GM18951 (cell line): ENCODE data around the gene DACH1.

Experiments
- POLR2A ChIP-seq: IDR thresholded peaks from 4 replicates; pipeline ENCODE4 v1.6.1; 2011; ENCODE audit warnings: mild to moderate bottlenecking; ENCODE audit not compliant: insufficient read length, insufficient read depth; ENCODE audit errors: extremely low read depth
- in situ Hi-C: fragments of 300-500 bp; cut with MboI; formaldehyde crosslinking; loops from one replicate; pipeline ENCODE4 v1.12.0; 2022; ENCODE audit warnings: low sequenced_read_pairs, mixed read lengths, inconsistent platforms; ENCODE audit not compliant: unreplicated experiment

The DACH1 gene

GRCh38 chr13:71503781-71504180 lies 363.2 kb downstream of the DACH1 start:
- in situ Hi-C loops: no loop called here
- no peak for TF ChIP-seq POLR2A

GRCh38 chr13:71499944-71500514 lies 367.0 kb downstream of the DACH1 start:
- in situ Hi-C loops: no loop called here
- no peak for TF ChIP-seq POLR2A

GRCh38 chr13:71499235-71499634 lies 367.8 kb downstream of the DACH1 start:
- no peak for TF ChIP-seq POLR2A
- in situ Hi-C loops: no loop called here

- no peak for TF ChIP-seq POLR2A
- in situ Hi-C loops: no loop called here
Observed at GRCh38 chr13:71493189-71493588, 373.8 kb downstream of the DACH1 start.

GRCh38 chr13:71492346-71492871 lies 374.6 kb downstream of the DACH1 start:
- in situ Hi-C loops: no loop called here

GRCh38 chr13:71491010-71491409 lies 376.0 kb downstream of the DACH1 start:
- in situ Hi-C loops: no loop called here
- TF ChIP-seq POLR2A: no peak

More at GRCh38 chr13:71492346-71492871, 374.6 kb downstream of the DACH1 start:
- no peak for TF ChIP-seq POLR2A

- TF ChIP-seq POLR2A: no peak
- in situ Hi-C loops: no loop called here
Observed at GRCh38 chr13:71489041-71489440, 378.0 kb downstream of the DACH1 start.

- no peak for TF ChIP-seq POLR2A
- in situ Hi-C loops: no loop called here
Observed at GRCh38 chr13:71488201-71488600, 378.8 kb downstream of the DACH1 start.

- no peak for TF ChIP-seq POLR2A
- in situ Hi-C loops: no loop called here
Observed at GRCh38 chr13:71485913-71486312, 381.1 kb downstream of the DACH1 start.

- TF ChIP-seq POLR2A: no peak
- in situ Hi-C loops: no loop called here
Observed at GRCh38 chr13:71483733-71484132, 383.3 kb downstream of the DACH1 start.

- in situ Hi-C loops: no loop called here
- no peak for TF ChIP-seq POLR2A
Observed at GRCh38 chr13:71481501-71481900, 385.5 kb downstream of the DACH1 start.

- no peak for TF ChIP-seq POLR2A
- in situ Hi-C loops: no loop called here
Observed at GRCh38 chr13:71481046-71481445, 386.0 kb downstream of the DACH1 start.

- in situ Hi-C loops: no loop called here
- no peak for TF ChIP-seq POLR2A
Observed at GRCh38 chr13:71477735-71478134, 389.3 kb downstream of the DACH1 start.

GRCh38 chr13:71474936-71475335 lies 392.1 kb downstream of the DACH1 start:
- no peak for TF ChIP-seq POLR2A
- in situ Hi-C loops: no loop called here
